NCI-H510A (cell line): ENCODE data around the gene DAP3.
"Not testable (repeated sequence)": the region's sequence is repeated elsewhere in the genome, so short reads cannot be mapped to it uniquely, and the experiment has no call there.

Source experiments
- DNase-seq: peaks from one replicate; lab custom pipeline; 2025; lab: John Stamatoyannopoulos, UW

The DAP3 gene

DNA sequence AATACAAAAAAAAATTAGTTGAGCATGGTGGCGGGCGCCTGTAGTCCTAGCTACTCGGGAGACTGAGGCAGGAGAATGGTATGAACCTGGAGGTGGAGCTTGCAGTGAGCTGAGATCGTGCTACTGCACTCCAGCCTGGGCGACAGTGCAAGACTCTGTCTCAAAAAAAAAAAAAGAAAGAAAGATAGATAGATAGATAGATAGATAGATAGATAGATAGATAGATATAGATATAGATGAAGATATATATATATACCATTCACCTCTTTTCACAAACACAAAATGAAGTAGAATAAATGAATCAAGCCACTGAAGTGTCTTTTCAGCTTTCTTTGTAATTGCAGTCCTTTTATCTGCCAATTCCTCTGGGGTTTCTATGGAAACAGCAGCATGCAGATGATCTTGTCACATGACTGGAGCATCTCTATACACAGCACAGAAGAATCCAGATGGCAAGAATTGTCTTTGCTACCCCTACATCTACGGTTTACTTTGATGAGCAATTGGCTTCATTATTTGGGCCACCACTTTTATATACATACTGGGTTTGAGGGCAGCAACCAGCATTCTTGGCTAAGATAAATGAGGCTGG lies 29.7 kb downstream of the DAP3 start:
- DNase-seq: not testable (repeated sequence)

DNA sequence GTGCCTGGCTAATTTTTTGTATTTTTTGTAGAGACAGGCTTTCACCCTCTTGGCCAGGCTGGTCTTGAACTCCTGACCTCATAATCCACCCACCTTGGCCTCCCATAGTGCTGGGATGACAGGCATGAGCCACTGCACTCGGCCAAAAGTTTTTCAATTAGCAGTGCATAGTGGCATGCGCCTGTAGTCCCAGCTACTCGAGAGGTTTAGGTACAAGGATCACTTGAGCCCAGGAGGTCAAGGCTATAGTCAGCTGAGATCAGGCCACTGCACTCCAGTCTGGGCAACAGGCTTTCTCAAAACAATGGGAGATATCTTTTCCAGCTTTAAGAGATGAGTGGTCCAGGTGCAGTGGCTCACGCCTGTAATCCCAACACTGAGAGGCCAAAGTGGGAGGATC lies 30.8 kb downstream of the DAP3 start:
- DNase-seq: no peak

DNA sequence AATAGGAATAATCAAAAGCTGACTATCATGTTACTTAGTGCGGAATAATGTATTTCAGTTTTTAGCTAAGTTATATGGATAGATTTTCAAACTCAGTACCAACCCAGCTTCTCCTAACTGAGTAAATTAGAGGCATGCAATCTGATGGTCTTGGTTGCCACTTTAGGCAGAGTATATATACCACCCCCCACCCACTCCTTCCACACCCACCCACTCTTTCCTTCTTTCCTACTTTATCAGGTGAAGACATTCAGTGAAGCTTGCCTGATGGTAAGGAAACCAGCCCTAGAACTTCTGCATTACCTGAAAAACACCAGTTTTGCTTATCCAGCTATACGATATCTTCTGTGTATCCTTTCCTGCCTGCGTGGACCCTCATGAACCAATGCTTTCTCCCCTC lies 36.3 kb downstream of the DAP3 start:
- DNase-seq: no peak

DNA sequence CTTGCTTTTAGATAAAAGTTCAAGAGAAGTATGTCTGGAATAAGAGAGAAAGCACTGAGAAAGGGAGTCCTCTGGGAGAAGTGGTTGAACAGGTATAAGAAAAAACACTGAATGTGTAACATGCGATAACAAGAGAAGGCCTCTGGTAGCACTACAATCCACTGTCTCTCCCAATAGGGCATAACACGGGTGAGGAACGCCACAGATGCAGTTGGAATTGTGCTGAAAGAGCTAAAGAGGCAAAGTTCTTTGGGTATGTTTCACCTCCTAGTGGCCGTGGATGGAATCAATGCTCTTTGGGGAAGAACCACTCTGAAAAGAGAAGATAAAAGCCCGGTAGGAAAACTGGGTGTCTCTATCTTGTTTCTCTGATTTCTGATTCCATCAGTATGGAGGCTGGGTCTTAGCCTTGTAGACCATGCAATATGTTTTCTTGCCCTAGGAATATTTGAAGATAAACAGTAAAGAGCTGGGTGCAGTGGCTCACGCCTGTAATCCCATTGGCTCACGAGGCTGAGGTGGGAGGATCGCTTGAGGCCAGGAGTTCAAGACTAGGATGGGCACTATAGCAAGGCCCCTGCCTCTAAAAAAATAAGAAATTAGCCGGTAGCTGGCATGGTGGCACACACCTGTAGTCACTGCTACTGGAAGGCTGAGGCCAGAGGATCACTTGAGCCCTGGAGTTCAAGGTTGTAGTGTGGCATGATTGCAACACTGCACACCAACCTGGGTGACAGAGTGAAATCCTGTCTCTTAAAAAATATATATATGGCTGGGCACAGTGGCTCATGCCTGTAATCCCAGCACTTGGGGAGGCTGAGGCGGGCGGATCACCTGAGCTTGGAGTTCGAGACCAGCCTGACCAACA lies 40.4 kb downstream of the DAP3 start:
- DNase-seq: peak; percentile 15

DNA sequence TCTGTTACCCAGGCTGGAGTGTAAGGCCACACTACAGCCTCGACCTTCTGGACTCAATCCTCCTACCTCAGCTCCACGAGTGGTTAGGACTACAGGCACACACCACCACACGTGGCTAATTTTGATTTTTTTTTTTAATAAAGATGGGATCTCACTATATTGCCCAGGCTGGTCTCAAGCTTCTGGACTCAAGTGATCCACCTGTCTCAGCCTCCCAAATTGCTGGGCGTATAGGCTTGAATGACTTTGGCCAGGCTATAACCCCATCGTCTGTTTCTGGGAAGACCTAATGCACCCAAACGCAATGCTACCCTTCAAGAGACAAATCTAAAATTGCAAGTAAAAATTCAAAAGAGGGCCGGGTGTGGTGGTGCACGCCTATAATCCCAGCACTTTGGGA lies 52.1 kb downstream of the DAP3 start:
- DNase-seq: no peak

DNA sequence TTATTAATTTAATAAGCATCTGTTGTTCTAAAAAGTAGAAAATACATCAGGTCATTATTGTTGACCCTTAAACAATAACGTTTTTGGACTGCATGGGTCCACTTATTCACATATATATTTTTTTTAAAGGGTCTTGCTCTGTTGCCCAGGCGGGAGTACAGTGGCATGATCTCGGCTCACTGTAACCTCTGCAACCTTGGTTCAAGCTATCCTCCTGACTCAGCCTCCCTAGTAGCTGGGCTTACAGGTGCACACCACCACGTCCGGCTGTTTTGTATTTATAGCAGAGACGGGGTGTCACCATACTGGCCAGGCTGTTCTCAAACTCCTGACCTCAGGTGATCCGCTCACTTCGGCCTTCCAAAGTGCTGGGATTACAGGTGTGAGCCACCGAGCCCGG lies 53.0 kb downstream of the DAP3 start:
- no peak for DNase-seq

DNA sequence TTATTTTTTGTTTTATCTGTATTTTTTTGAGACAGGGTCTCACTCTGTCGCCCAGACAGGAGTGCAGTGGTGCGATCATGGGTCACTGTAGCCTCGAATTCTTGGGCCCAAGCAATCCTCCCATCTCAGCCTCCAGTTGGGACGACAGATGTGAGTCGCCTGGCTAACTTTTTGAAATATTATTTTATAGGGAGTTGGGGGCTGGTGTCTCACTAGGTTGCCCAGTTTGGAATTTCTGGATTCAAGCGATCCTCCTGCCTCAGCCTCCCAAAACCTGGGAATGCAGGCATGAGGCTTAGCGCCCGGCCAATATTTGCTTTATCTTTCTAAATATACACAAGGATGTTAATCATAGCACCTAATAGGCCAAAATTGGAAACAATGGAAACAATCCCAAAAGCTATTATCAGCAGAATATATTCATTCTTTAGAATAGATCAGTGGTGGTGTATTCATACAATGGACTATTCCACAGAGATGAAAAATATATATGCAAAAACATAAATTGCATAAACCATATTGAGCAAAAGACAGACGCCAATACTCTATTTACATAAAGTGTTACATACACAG lies 55.9 kb downstream of the DAP3 start:
- DNase-seq: no peak

DNA sequence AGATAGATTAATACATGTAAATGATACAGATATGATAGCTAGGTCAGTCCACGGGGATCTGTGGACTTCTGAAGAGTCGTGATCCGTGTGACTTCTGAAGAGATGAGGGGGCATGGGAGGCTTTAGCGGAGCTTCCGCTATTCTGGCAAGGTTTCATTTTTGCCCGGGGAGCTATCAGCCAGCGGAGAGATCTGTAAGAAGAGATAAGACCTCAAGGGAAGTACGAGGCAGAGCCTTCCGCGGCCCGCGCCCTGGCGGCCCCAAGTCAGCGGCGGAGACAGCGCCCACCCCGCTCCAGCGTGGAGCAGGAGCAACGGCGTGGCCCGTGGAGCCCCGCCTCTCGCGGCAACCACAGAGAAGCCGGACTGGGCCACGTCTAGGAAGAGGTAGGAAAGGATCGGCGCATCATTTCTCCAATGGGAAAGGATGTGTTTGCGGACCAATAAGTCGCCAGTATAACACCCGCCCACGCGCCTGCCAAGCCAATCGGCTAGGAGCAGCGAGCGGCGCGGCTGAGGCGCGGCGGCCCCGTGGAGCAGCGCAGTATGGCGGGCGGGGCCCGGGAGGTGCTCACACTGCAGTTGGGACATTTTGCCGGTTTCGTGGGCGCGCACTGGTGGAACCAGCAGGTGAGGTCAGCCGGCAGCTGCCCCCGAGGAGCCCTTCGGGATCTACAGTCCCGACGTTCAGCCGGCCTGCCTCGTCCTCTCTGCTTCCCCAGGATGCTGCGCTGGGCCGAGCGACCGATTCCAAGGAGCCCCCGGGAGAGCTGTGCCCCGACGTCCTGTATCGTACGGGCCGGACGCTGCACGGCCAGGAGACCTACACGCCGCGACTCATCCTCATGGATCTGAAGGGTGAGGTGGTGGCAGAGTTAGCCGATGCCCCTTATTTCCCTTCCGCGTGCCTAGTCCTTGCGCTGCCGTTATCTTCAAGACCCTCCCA lies 56.7 kb downstream of the DAP3 start:
- DNase-seq: peak; percentile 90

DNA sequence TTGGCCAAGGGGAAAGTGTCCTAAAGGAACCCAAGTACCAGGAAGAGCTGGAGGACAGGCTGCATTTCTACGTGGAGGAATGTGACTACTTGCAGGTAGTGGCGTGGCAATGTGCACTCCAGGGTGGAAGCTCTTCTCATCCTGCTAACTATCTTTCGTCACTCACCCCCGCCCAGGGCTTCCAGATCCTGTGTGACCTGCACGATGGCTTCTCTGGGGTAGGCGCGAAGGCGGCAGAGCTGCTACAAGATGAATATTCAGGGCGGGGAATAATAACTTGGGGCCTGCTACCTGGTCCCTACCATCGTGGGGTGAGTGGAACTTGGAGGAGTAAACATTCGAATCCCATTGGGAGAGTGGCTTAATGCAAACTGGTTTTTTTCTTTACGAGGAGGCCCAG lies 58.7 kb downstream of the DAP3 start:
- DNase-seq: not testable (repeated sequence)

DNA sequence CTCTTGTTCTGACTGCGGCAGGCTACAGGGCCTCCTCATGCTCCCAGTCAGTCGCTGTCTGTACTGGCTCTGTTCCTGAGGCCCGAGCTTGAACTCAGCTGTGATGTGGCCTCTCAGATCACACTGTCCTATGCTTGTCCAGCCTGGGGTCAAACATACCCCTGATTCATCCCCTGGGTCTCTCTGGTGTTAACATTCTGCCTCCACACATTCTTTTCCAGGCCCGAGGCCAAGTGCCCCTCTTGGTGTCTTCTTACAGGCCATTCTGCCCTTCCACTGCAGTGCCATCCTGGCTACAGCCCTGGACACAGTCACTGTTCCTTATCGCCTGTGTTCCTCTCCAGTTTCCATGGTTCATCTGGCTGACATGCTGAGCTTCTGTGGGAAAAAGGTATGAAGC lies 59.2 kb downstream of the DAP3 start:
- DNase-seq: not testable (repeated sequence)

DNA sequence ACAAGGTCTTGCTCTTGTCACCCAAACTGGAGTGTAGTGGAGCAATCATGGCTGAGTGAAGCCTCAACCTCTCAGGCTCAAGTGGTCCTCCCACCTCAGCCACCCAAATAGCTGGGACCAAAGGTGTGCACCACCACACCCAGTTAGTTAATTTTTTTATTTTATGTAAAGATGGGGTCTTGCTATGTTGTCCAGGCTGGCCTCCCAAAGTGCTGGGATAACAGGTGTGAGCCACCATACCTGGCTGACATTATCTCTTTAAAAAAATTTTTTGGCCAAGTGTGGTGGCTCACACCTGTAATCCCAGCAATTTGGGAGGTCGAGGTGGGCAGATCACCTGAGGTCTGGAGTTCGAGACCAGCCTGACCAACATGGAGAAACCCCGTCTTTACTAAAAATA lies 70.1 kb downstream of the DAP3 start:
- not testable (repeated sequence) for DNase-seq

DNA sequence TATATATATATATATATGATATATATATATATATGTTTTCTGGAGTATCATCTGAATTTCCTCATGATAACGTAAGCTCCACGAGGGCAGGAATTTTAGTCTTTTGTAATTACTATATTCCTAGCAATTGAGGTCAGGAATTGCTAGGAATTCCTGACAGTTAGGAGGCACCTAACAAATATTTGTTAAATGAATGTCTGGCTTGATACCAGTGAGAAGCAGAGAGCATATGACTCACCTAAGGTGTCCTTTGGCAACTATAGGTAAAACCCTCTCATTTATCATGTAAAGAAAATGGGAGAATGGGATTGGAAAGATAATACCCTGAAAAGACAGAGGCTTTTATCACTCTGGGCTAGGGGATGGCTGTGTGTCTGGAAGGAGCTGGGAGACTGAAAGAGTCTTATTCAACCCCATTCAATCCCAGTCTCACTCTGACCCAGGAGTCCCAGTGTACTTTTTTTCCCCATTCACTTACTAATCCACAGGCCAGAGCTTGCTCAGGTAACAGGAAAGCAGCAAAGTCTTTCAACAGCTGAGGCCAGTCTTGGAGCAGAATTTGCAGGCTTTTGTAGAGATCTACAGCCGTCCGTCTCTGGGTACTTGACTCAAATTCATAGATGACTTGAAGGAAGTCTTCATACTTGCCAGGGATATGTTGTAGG lies 71.2 kb downstream of the DAP3 start:
- DNase-seq: no peak

DNA sequence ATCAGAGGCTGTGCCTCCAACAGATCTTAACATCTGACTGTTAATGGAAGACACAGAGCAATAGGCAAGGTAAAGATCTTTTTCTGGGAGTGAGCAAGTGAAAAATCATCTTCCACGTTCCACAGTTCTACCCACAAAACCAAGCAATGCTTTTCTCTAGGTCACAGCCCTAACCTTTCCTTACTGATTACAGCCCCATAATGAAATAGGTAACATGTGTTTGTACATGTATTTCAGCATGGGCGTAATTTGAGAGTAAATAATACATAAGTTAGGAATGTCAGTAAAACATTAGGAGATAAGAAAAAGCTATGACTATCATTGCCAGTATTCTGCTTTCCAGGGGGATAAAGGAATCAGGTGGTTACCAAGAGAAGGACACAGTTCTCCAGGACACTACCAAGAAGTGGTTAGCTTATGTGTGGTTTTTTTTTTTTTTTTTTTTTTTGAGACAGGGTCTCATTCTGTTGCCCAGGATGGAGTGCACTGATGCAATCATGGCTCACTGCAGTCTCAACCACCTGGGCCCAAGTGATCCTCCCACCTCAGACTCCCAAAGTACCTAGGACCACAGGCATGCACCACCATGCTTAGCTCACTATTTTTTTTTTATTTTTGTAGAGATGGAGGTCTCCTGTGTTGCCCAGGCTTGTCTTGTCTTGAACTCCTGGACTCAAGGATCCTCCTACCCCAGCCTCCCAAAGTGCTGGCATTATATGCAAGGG lies 72.0 kb downstream of the DAP3 start:
- no peak for DNase-seq

DNA sequence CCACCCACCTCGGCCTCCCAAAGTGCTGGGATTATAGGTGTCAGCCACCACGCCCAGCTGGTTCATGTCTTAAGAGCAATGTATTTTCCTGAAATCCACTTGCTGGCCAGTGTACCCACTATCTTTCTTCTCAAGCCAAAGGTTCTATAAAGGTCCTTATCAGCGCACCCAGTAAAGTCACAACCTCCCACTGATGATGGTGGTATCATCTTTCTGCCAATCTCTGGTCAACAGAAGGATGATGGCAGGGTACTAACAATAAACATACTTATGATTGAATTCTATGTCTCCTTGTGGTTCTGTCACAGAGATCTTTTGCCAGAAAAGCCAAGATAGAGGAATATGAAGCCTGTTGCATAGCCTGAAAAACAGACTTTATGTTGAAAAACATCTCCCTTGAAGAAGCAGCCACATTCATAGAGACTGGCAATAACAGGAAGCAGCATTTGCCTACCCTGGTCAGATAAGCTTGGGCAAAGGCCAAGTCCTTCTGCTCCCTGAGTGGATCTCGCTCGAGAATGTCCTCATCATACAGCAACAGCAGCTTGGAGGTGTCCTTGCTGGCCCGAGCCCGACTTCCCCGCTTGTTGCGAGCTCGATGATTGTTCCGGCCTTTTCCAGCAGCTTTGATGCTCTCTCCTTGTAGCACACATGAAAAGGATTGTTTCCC lies 73.0 kb downstream of the DAP3 start:
- no peak for DNase-seq

DNA sequence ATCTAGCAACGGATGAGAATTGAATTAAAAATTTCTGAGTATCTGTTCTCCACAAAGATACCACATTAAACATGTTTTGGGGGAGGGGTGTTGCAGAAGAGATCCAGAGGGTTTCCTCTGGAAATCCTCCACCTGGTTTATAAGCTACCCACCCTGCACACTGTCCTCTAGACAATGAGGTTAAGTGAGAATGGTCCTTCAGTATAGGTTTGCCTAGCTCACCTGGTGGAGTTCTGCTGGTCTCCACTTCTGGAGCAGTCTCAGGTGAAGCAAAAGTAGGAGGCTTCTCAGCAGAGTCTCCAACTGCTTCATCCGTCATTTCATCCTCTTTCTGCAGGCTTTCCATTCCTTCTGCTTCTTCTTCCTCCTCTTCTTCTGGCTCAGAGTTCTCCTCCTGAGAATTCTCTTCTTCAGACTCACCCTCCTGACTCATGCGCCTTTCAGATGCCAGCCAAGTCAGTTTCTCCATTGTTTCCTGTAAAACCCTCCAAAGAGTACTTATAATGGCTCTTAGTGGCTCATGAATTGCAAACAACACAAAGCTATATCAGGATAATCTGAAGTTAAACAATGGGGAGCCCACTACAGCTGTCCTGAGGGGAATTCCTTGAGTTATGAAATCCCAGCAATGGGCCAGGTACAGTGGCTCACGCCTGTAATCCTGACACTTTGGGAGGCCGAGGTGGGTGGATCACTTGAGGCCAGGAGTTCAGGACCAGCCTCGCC lies 74.4 kb downstream of the DAP3 start:
- not testable (repeated sequence) for DNase-seq

DNA sequence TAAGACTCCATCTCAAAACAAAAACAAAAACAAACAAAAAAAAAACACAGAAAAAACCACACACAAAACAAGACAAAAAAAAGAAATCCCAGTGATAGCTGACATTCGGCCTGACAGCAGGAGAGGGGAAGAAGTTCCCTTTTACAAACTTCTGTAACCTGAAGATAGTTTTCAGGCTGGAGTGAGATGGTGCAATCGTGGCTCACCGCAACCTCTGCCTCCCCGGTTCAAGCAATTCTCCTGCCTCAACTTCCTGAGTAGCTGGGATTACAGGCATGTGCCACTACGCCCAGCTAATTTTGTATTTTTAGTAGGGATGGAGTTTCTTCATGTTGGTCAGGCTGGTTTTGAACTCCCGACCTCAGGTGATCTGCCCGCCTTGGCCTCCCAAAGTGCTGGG lies 75.1 kb downstream of the DAP3 start:
- DNase-seq: not testable (repeated sequence)

DNA sequence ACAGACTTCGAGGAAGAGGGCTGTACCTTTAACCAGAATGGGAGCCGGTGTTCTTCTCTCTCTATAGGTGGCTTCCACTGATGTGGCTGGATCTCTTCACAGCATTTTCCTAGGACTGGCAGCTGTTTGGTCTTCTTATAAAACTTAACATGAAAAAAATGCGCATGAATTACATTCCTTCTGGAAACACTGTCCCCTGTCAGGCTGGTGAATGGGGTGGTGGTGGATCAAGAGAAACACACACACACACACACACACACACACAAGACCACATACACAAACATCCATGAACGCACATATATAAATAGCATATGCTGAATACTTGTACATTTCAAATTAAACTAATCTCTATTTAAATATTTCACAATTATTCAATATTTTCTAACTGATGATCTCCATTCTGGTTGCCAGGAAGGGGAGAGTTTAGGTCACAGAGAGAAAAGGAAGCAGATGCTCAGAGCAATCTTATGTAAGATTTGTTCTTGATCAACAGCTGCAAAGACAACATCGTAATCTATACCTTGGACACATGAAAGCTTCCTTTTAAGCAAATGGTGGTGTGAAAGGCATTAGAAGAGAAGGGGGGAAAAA lies 78.6 kb downstream of the DAP3 start:
- DNase-seq: not testable (repeated sequence)

DNA sequence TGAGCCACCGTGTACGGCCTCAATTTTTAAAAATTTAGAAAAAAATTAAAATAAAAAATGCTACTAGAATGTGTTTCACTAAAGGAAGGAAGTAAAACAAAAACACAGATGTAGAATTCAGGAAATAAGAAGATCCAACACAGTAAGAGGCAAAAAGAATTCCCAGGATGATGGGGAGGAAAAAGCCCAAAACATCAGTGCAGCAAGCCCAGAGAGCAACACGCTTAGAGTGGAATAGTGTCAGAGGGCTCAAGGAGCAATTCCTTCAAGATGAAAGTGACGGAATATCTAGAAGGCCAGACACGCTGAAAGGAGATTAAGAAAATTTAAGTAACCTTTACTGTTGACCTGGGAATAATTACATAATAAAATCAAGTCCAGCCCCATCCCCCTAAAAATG lies 80.4 kb downstream of the DAP3 start:
- DNase-seq: no peak

DNA sequence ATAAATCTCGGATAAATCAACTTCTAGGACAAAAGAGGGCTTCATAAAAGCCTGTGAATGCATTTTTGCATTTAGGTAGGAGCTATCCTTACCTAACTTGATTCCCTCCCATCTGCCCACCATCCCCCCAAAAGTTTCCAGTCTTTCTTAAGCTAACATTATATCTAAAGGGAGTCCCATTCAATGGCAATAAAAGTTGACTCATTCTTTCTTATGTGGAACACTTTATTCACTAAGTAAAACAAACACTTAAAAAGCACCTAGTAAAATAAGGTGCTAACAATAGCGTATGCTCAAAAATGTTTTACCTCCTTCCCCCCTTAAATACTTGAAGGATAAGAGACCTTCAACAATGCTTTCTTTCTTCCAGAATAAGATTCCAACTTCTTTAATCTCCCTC lies 84.3 kb downstream of the DAP3 start:
- no peak for DNase-seq
